DMS79 (cell line): ENCODE measurements around the gene CXXC5.

Source experiments
- DNase-seq: peaks from one replicate; lab custom pipeline; 2025; lab: John Stamatoyannopoulos, UW

Gene CXXC5

DNA sequence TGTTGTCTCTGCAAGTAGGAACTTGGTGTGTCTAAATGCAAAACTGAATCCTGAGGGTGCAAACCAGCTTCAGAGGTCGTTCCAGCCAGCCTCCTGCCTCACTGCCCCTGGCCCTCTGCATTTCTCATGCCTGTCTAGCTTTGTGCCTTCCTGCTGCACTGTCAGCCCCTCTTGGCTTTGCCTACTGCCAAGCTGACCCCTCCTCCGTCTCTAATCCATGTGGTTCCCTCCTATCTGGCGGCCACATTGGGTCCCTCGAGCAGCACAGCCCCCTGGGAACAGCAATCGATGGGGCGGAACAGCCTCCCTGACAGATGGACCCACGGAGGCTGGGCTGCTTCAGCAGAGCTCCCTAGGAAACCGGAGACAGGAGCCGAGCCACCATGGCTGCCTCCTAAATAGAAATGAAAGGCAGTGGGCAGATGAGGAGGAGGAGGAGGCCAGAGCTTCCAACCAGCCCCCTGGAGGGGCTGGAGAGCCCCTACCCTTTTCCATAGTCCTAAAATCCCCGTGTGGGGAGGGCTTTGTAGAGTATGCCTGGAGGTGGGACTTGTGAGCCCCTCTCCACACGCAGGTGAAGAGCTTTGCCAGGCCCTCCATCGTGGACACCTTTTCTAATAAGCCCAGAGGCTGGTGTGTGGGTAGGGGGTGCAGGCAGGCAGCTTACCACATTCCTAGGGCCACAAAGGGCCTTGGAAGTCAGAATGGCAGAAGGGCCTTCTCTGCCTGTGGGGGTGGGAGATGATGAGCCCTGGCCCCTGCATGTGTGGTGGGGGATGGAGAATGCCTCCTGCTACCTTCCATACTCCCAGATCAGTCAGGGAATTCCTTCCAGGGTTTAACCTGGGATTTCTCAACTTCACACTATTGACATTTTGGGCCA, 9.2 kb upstream of the CXXC5 start:
- DNase-seq: no peak

DNA sequence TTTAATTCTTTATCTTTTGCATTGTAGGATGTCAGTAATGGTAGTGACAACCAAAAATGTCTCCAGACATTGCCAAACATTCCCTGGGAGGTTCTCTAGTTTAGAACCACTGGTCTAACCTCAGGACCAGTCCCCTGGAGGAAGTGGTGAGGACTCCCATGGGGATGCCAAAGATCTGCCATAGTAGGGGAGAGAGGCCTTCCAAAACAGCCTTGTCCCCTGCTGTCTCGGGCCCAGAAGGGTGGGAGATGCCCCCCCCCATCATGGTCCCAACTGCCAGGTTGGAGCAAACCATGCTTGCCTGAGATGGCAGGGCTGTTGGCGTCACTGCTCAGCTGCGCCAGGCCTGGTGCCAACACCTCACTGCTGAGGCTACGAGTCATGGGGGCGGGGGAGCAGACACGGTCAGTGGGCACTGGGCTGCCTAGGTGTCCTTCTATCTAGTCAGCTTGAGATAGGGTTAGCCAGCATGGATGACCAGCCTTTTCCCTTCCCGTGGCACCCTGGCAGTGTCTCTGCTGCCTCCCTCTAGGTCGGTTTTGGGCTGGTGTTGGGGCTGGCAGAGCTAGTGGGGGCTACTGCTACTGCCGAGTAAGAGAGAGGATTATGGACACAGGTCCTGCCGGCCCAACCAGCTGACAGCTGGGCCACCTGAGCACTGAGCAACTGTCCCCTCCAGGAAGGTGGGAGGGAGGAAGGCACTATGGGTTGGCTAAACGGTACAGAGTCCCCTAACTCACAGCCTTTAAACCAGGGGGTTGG, 8.3 kb upstream of the CXXC5 start:
- no peak for DNase-seq

DNA sequence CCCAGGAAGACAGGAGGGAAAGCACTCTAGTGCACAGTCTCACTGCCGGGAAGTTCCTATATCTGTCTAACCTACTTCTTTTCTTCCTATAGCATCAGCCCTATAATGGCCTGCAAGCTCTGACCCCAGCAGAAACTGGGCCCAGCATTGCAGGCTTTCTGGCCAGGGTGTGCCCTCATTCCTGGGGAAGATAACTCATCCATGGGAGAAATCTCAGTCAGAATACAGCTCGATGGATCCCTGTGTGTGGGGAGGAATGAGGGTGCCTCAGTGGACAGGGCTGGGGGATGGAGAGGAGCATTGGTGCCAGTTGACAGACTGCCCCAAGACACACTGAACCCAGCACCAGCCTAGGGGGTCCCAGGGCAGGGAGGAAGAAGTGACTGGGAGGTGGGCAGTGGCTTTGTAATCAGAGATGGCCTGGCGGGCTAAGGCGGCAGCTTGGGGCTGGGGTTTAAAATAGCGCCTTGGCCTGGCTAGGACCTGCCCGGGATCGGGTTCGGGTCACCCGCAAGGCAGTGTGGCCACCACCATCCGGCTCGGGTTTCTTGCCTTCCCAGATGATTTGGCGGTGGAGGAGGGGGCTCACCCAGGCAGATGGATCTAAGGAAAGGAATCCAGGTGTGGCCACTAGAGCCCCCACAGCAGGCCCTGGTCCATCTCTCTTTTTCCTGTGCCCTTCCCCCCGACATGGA, 7.6 kb upstream of the CXXC5 start:
- DNase-seq: no peak

DNA sequence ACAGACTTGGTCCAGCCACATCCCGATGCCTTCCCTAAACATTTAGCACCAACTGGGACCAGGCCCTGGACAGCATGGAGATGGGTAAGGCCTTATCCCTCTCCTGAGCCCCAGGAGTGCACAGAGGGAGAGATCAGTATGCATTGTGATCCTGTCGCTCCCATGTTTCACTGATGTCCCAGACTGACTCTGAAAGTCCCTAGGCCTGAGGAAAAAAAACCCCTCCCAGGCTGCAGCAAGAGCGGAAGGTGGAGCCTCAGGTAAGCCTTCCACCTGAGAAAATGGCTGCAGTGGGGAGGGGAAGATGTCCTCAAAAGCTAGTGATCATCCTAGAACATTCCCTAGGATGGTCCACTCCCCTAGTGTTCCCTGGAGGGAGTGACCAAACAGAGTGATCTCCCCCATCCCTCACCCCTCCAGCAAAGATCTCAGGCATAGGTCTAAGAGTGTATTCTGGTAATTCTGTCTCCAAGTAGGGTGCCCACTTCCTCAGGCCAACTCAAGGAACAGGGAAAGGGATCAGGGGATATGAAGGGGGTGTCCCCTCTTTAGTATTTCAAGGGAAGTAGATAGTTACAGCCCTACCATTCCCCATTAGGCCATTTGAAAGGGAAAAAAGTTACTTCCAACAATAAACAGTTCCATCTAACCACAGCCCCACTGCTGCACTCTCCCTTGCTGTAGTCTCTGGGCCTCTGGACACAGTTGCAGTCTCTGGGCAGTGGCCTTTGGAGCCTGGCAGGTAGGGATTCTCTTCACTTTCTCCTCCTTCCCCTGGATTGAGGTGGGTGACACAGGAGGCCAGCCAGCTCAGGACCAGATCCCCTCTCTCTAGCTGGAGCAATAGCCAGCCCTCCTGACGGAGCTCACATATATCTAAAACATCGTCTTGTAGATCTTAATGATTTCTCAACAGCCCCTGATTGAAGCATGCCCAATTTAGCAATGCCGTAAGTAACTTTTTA, 6.8 kb upstream of the CXXC5 start:
- DNase-seq: no peak

DNA sequence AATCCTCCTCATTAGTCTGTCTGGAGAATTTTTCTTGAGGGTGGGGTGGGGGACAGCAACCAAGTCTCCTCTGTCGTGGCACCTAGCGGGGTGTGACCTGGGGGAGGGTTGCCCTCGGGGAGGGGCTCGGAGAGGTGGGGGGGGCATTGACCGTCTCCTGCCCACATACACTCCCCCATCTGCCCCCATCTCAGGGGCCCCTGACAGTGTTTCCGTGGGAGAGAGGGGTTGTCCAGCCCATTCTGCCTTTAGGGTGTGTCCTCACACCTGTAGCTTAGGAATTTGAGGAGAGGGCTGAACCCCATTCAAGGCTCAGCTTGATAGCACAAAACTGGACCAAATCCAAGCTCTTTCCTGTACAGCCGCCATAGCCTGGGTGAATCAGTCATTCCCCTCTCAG, 5.9 kb upstream of the CXXC5 start:
- DNase-seq: no peak

DNA sequence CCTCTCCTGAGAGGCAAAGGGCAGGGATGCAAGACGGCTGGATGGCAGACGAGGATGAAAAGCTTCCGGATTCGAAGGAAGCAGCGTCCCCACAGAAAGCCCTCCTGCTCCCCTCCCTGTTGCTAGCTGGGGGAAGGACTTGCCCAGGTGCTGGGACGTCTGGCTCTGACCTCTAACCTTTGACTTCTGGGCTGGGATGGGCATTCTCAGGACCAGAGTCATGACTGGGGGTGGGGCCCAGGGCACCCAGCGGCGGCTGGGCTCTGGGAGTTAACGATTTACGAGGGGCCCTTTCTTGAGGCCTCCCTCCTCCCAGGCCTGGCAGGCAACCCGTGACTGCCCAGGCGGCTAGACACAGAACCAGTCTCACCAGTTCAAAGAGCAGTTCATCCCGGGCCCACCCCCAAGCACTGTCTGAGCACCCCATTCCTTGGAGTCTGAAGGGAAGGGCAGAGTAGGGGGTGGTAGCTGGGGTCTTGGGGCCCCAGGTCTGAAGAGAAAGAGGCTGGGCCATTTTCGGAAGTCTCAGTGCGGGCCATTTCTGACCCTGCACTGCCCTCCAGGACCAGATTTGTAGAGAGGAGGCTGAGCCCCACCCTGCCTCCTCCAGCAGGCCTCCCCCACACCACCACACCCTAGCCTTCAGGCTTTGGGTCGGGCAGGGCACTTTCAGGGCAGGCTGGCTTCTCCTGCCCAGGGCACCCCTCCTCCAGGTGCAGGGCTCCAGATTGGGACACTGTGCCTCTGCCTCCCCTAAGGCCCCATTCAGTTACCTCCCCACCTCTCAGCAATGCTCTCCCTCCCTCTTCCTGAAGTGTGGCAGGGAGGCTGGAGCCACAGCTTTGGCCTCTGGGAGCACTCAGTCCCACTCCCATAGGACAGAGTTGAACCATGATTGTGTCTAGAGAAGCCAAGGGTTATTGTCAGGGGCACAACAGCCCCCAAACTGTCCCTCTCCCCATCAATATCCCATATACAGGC, 5.0 kb upstream of the CXXC5 start:
- no peak for DNase-seq

DNA sequence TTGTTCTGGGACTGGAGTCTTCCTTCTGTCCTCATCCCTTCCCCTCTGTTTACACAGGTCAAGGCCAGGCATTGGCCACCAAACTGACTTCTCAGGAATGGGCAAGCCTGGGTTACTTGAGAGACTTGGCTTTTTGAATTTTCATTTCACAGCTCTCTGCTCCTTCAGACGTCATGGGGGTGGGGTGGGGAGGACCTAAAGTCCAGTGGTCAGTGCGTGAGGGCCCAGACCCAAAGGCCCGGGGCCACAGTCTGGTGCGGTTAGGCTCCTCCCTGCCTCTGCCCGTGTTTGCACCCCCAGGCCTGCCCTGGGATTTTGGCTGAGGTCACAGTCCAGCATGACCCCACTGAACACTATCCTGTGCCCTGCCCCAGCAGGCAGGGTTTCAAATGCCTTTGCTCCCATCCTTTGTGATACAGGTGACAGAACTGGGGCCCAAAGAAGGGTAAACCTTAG, 4.1 kb upstream of the CXXC5 start:
- no peak for DNase-seq

DNA sequence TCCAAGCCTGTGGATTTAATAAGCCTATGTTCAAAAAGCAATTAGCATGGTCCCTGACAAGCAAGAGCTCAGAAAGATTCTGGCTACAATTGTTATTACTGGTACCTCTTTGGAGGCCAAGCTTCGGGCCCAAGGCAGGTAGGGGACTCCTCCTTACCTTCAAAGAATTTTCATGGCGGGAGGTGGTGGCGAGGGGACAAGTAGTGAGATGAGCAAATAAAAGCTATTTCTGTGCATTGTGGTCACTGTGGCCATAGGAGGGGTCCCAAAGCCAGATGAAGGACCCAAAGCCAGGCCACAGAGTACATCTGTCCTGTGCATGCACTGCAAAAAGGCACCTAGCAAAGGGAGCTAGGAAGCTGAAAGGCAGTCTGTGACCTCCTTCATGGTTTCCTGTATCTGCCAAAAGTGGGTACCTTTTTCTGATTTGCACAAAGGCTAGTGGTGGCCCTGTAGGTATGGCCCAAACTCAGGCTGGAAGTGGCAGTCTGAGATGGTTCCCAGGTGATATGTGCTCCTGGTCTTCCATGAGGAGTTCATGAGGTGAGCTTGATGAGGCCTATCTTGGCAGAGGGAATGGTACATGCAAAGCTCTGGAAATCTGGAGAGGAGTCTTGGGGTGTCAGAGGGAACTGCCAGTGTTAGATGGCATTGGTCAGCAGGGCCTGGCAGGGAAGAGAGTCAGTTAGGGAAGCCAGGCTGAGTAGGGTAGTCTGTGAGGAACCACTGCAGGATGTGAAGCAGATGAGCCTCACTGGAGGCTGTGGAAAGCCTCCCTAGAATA, 3.3 kb upstream of the CXXC5 start:
- DNase-seq: no peak

DNA sequence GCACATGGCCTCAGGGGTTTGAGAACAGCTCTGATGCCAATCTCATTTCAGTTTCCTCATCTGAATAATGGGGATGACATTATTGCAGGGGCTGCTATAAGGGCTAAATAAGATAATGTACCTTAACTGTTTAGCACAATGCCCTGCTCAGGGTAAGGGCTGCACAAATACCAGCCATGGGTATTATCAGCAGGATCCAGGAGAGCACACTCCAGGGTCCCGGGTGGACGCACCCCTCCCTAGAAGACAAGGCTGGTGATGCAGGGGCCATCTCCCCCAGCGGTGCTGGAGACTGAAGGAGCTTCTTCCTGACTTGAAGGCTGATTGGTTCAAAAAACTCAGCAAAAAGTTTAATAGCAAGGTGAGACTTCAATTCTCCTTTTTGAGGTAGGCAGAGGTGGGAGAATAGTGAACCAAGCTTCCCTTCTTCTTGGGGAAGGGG, 2.7 kb upstream of the CXXC5 start:
- DNase-seq: no peak

DNA sequence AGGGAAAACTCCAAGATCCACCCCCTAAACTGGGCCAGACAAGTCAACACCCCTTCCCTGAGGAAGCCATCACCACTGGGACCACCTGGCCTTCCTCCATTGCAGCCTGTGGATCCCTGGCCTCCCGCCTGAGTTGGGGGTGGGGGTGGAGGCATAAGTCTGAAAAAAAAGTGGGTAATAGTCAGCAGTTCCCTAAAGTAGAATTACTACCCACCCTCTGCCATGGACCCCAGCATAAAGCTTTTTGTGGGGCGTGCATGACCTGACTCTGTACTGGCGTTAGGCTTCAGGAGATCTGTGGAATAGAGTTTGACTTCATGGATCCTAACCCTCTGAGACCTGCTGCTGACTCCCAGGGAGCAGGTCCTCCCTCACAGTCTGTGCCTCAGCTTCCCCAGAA, 2.0 kb upstream of the CXXC5 start:
- DNase-seq: no peak

DNA sequence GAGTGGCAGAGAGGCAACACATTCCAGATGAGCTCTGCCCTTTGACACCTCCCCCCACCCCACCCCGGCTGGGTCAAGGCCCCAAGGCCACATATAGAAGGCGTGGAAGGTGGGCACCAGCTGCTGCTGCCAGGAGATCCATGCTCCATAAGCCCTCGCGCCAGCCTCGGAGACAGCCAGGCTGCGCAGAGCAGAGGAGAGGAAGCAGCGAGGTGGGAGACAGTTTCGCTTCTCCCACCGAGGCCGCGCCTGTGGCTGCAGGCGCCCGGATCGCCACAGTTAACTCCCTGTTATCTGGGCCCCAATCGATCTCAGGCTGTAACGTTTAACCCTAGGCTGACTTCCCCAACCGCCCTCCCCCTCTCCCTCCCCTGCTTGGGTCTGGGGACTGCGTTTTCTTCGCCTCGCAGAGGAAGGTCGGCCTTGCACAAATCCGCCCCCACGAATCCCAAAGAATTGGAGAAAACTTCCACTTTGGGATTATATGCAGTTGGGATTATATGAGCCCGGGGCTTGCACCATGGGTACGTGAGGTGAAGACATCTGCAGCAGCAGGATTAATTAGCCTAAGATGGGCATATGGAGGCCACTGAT, 1.1 kb upstream of the CXXC5 start:
- no peak for DNase-seq

DNA sequence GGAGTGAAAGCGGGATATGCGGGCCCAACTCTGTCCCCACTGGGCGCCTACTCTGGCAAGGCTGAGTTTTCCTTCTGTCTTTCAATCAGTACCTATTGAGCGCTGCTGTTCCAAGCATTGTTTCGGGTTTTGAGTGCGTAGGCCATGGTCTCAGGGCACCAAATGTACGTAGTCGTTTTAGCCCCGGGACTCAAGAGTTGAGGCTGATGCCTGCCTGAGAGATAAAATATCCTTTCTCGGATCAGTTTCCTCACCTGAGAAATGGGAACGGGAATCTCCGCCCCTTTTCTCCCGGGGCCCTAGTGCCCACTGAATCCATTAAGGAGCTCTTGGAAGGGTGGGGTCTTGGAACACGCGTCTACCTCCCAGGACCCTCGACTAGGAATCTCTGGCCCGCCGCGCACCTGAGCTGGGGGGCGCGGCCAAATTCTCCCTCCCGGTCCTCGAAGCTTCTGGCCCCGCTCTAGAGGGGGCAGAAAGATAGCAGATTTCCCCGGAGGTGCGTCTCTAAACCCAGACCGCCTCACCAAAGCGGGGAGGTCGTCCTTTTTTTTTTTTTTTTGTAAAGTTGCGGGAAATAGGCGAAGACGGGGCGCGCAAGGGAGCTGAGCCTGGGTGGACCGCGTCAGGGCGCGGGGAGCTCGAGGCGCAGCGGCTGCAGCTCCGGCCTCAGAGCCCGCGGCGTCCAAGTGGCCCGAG, 494 bp upstream of the CXXC5 start:
- no peak for DNase-seq

DNA sequence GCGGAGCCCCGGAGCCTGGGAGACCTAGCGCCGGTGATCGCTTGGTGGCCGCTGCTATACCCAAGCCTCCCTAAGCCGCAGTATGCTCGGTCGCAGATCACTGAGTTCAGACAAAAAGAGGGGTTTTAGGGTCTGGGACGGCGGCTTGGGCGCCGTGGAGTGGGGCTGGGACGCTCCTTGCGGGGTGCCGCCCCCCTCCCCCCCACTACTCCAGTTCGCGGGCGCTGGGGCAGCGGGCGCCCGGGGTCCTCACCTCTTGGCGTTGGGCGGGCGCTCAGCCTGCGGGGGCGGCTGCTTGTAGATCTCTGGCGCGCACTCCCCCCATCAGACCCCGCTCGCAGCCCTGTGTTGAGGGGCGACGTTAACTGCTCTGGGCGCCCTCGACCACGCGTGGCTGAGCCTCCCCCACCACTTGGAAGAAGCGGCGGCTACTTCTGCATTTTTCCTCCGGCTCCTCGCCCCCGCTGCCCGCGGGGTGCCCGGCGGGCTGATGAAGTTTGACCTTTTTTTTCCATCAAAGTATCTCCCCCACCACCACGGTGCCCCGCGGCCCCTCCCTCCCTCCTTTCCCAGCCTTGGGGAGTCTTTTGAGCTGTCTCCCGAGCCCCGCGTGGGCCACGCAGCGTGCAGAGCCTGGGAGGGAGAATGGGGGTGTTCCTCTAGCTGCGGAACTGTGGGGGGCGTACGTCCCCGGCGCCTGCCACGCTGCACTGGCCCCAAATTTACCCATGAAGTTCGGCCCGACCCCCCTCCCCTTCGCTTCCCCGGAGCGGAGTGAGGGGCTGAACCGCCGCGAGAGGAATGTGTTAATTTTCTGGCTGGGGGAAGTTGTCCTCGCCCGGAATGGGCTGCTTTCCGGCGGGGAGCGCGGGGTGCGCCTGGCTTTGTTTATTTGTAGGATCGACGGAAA, 1.2 kb downstream of the CXXC5 start:
- DNase-seq: no peak

DNA sequence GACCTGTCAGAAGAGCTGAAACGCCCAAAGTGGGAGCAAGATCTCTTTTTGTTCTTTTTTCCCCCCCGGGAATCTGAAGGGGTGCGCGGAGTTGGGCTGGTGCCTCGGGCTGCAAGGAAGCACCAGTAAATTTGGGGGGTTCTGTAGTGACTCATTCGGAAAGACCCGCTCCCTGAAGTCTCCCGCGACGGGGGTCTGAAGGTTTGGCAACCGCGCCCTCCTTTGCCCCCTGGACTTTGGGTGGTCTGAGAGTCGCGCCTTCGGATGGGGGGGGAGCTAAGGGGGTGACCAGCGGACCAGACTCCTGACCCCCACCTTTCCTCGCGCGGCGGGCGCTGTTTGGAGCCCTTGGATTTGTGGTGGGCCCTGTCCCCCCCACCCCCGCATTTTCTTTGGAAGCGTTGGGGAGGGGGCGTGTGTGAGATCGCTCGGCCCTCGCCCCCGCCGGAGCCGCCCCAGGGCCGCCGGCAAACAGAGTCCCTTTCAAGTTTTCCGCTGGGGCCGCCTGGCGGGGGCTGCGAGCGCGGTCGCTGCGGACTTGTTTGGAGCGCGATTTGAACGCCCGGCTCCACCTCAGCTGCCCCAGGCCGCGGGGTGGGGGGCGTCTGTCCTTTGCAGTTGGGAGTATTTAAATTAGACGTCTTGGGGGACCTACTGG, 2.0 kb downstream of the CXXC5 start:
- no peak for DNase-seq

DNA sequence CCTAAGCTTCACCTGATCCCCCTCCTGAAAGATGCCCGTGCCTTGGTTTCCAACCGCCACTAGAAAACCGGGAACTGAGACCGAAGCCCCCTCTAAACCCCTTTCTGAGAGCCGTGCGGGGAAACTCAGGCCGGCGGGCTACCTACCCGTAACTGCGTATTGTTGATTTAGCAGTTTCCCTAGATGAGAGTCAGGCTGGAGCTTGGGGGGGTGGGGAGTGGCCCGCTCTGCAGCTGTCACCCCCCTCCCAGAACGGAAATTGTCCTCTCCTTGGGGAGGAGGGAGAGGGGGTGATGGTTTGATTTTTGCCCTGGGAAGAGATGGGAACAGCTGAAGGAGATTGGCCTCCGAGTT, 2.5 kb downstream of the CXXC5 start:
- DNase-seq: no peak

DNA sequence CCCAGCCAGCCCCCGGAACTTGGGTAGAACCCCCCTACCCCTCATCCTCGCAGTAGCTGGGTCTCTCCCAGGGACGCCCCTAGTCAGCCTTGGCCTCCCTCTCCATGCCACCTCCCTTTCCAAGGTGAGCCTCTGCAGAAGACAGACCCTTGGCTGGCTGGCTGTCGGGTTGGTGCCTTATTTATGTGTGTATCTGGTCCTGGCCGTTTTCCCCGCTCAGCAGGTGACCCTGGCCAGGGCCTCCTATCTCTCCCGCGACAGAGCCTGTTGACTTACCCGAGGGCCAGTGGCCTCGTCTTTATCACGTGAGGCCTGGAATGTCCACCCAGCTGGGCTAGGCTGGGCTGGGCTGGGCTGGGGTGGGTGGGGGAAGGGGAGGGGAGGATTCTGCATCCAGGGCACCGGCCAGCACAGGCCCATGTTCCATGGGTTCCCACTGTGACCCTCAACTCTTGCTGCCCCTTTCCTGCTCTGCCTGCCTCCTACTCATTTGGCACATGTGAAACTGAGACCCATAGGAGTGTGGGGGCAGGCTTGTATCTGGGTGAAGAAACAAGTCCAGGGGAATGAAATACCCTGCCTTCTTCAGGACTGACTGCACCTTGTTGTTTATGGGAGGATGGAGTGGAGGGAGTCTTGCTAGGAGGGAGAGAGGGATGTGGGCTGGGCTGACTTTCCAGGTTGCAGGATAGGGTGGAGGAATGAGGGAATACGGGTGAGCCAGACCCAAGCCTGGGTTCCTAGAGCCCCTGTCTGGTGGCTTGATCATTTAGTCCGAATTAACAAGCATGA, 3.1 kb downstream of the CXXC5 start:
- no peak for DNase-seq
